K562 (cell line): Measurements from ENCODE around the gene PSORS1C1. TPM values are rescaled to one million over a fixed set of nuclear protein-coding genes. Genes with fewer than 3 reads are reported as not detected.
A peak's percentile ranks its signal among the peaks of the same experiment; 100 is the strongest.

Experiments
- CBX1 ChIP-seq: sonication (generic); IDR thresholded peaks from 2 replicates; pipeline ENCODE4 v1.6.1; 2016; ENCODE audit warnings: antibody characterized with exemption, low read depth, mild to moderate bottlenecking
- CCNT2 ChIP-seq: IDR thresholded peaks from 2 replicates; pipeline ENCODE4 v1.6.1; 2011; ENCODE audit warnings: borderline replicate concordance, low read depth, mild to moderate bottlenecking, moderate library complexity, mixed read lengths, low read length; ENCODE audit not compliant: insufficient read length; ENCODE audit errors: extremely low read depth
- EP300 ChIP-seq: IDR thresholded peaks from 2 replicates; pipeline ENCODE4 v1.6.1; 2012; ENCODE audit warnings: low read length, improper control_type of control experiment
- FOXO4 ChIP-seq: fragments of 450-650 bp; formaldehyde crosslinking; IDR thresholded peaks from 2 replicates; pipeline ENCODE4 v1.4.0; 2020; ENCODE audit warnings: mild to moderate bottlenecking, moderate library complexity
- MCM3 ChIP-seq: fragments of 450-650 bp; IDR thresholded peaks from 2 replicates; pipeline ENCODE4 v1.6.1; 2016
- NCOR1 ChIP-seq: fragments of 450-650 bp; IDR thresholded peaks from 2 replicates; pipeline ENCODE4 v1.6.1; 2016; ENCODE audit warnings: mild to moderate bottlenecking, moderate library complexity
- NONO ChIP-seq, 2 experiments: fragments of 200-400 bp in 1 of 2; fragments of 450-650 bp in 1 of 2; formaldehyde crosslinking in 1 of 2; IDR thresholded peaks; 2 replicates each; pipeline ENCODE4 v1.6.1; 2017; ENCODE audit warnings: low read depth in 2 of 2, mild to moderate bottlenecking in 2 of 2, moderate library complexity in 2 of 2, low read length in 1 of 2
- SMARCE1 ChIP-seq: fragments of 450-650 bp; IDR thresholded peaks from 2 replicates; pipeline ENCODE4 v1.7.1; 2016; ENCODE audit warnings: mild to moderate bottlenecking
- SNAPC5 ChIP-seq: fragments of 250-450 bp; sonication (Bioruptor Pico); IDR thresholded peaks from 2 replicates; pipeline ENCODE4 v1.8.0; 2021; ENCODE audit warnings: moderate library complexity, mild to moderate bottlenecking, inconsistent platforms
- THRB ChIP-seq: fragments of 450-650 bp; formaldehyde crosslinking; conservative IDR thresholded peaks from 2 replicates; pipeline ENCODE4 v1.4.0; 2022; ENCODE audit warnings: mild to moderate bottlenecking, missing genetic modification characterization
- USF1 ChIP-seq: sonication (generic); formaldehyde crosslinking; IDR thresholded peaks from 2 replicates; pipeline ENCODE4 v1.9.0; 2022; ENCODE audit warnings: mild to moderate bottlenecking, missing genetic modification reagents
- WHSC1 ChIP-seq: IDR thresholded peaks from one replicate; pipeline ENCODE4 v1.6.1; 2012; ENCODE audit warnings: low read length, control low read depth, inconsistent platforms
- ZNF143 ChIP-seq: sonication (generic); formaldehyde crosslinking; IDR thresholded peaks from 2 replicates; pipeline ENCODE4 v1.9.0; 2022; ENCODE audit warnings: mild to moderate bottlenecking, missing genetic modification reagents
- ZNF239 ChIP-seq: fragments of 250-450 bp; sonication (Bioruptor Pico); IDR thresholded peaks from 2 replicates; pipeline ENCODE4 v1.4.0; 2020; ENCODE audit warnings: mild to moderate bottlenecking
- ZNF696 ChIP-seq: fragments of 250-450 bp; sonication (Bioruptor Pico); conservative IDR thresholded peaks from 2 replicates; pipeline ENCODE4 v1.4.0; 2020; ENCODE audit warnings: mild to moderate bottlenecking, moderate library complexity
- polyA plus RNA-seq, 8 experiments: library from polyadenylated mRNA; depleted of rRNA in 4 of 8; stranded (reverse) in 5 of 8; unstranded in 3 of 8; fragments of >200 nt; fragmentation: Nextera tagmentation in 2 of 8; fragmentation: Illumina TruSeq in 1 of 8; extraction: Ambion mirVana in 2 of 8; extraction: Trizol in 1 of 8; gene quantifications; 2 replicates each; pipeline versions ENCODE4 v1.2.1 to v1.2.3, GENCODE V29; 2011 to 2014; ENCODE audit warnings: inconsistent platforms in 1 of 8, missing spikeins in 1 of 8
- total RNA-seq, 7 experiments: library from RNA; depleted of rRNA in 6 of 7; stranded (reverse); fragments of >200 nt in 6 of 7; fragmentation: Illumina TruSeq in 2 of 7; extraction: Trizol in 2 of 7; gene quantifications; 2 replicates each; pipeline versions ENCODE4 v1.2.1 to v1.2.3, GENCODE V29; 2011 to 2021; ENCODE audit warnings: low replicate concordance in 1 of 7
- TF ChIP-seq, protein P1 (sequence below): fragments of 450-650 bp; IDR thresholded peaks from 2 replicates; pipeline ENCODE4 v1.6.1; 2016
- TF ChIP-seq, protein P2 (sequence below): fragments of 200-800 bp; sonication (Bioruptor generic); IDR thresholded peaks from 2 replicates; pipeline ENCODE4 v1.6.1; 2017; ENCODE audit warnings: missing genetic modification characterization, missing compliant biosample characterization
- TF ChIP-seq, protein P3 (sequence below): fragments of 450-650 bp; formaldehyde crosslinking; IDR thresholded peaks from 2 replicates; pipeline ENCODE4 v1.4.0; 2020; ENCODE audit warnings: mild to moderate bottlenecking
- TF ChIP-seq, protein P4 (sequence below), 2 experiments: fragments of 450-650 bp; conservative IDR thresholded peaks; 2 replicates each; pipeline ENCODE4 v1.6.1; 2017; ENCODE audit warnings: mild to moderate bottlenecking in 2 of 2, moderate library complexity in 2 of 2

PSORS1C1 gene
- total and polyA plus RNA-seq, 9 of the 15 experiments (the other 6 are each of a cell fraction or from before 2014, with no cell fraction given), result 0.11 TPM; not detected in 8

- TF ChIP-seq THRB (CRISPR knock-in tag) (no peak), USF1 (CRISPR knock-in tag) (no peak), NCOR1 (peak; percentile 46), ZNF239 (CRISPR knock-in tag) (peak; percentile 56), MCM3 (no peak), ZNF143 (CRISPR knock-in tag) (no peak), SMARCE1 (peak; percentile 71; the same call in 1 of the 2 replicates), WHSC1 (no peak), NONO (IDR thresholded peaks at IDR 0.05; ENCODE audit: low read depth in 2 of 2, low read length in 1 of 2) (no peak), CBX1 (no peak), FOXO4 (no peak), ZNF696 (CRISPR knock-in tag) (no peak), CCNT2 (peak; percentile 56), EP300 (peak; percentile 57), SNAPC5 (CRISPR knock-in tag) (no peak)
- TF ChIP-seq, protein P1, sequence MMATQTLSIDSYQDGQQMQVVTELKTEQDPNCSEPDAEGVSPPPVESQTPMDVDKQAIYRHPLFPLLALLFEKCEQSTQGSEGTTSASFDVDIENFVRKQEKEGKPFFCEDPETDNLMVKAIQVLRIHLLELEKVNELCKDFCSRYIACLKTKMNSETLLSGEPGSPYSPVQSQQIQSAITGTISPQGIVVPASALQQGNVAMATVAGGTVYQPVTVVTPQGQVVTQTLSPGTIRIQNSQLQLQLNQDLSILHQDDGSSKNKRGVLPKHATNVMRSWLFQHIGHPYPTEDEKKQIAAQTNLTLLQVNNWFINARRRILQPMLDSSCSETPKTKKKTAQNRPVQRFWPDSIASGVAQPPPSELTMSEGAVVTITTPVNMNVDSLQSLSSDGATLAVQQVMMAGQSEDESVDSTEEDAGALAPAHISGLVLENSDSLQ, result peak; percentile 75
- TF ChIP-seq, protein P2, sequence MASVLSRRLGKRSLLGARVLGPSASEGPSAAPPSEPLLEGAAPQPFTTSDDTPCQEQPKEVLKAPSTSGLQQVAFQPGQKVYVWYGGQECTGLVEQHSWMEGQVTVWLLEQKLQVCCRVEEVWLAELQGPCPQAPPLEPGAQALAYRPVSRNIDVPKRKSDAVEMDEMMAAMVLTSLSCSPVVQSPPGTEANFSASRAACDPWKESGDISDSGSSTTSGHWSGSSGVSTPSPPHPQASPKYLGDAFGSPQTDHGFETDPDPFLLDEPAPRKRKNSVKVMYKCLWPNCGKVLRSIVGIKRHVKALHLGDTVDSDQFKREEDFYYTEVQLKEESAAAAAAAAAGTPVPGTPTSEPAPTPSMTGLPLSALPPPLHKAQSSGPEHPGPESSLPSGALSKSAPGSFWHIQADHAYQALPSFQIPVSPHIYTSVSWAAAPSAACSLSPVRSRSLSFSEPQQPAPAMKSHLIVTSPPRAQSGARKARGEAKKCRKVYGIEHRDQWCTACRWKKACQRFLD (CRISPR knock-in tag), result no peak
- TF ChIP-seq, protein P3, sequence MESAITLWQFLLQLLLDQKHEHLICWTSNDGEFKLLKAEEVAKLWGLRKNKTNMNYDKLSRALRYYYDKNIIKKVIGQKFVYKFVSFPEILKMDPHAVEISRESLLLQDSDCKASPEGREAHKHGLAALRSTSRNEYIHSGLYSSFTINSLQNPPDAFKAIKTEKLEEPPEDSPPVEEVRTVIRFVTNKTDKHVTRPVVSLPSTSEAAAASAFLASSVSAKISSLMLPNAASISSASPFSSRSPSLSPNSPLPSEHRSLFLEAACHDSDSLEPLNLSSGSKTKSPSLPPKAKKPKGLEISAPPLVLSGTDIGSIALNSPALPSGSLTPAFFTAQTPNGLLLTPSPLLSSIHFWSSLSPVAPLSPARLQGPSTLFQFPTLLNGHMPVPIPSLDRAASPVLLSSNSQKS (CRISPR knock-in tag), result no peak
- TF ChIP-seq, protein P4, sequence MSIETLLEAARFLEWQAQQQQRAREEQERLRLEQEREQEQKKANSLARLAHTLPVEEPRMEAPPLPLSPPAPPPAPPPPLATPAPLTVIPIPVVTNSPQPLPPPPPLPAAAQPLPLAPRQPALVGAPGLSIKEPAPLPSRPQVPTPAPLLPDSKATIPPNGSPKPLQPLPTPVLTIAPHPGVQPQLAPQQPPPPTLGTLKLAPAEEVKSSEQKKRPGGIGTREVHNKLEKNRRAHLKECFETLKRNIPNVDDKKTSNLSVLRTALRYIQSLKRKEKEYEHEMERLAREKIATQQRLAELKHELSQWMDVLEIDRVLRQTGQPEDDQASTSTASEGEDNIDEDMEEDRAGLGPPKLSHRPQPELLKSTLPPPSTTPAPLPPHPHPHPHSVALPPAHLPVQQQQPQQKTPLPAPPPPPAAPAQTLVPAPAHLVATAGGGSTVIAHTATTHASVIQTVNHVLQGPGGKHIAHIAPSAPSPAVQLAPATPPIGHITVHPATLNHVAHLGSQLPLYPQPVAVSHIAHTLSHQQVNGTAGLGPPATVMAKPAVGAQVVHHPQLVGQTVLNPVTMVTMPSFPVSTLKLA (conservative IDR thresholded peaks at IDR 0.05), result no peak
Measured at GRCh38 chr6:31086788-31087440, 27.7 kb upstream of the PSORS1C1 start (continued).
